IMR-90 (cell line): ENCODE measurements around the gene DICER1.

Experiments
- BHLHE40 ChIP-seq: fragments of 150-350 bp; IDR thresholded peaks from 2 replicates; pipeline ENCODE4 v1.6.1; 2016; ENCODE audit warnings: mild to moderate bottlenecking, low read depth, low read length
- CEBPB ChIP-seq: IDR thresholded peaks from 2 replicates; pipeline ENCODE4 v1.6.1; 2012; ENCODE audit warnings: low read depth, low read length, improper control_type of control experiment
- CTCF ChIP-seq: conservative IDR thresholded peaks from 2 replicates; pipeline ENCODE4 v1.5.1; 2012; ENCODE audit warnings: mild to moderate bottlenecking, low read depth, low read length, improper control_type of control experiment
- ELK1 ChIP-seq: fragments of 150-350 bp; IDR thresholded peaks from 2 replicates; pipeline ENCODE4 v1.6.1; 2016; ENCODE audit warnings: low read depth, mild to moderate bottlenecking, low read length, moderate library complexity, borderline replicate concordance
- MXI1 ChIP-seq: IDR thresholded peaks from 2 replicates; pipeline ENCODE4 v1.6.1; 2012; ENCODE audit warnings: low read depth, mild to moderate bottlenecking, low read length, moderate library complexity, borderline replicate concordance
- POLR2A ChIP-seq: IDR thresholded peaks from 2 replicates; pipeline ENCODE4 v1.6.1; 2012; ENCODE audit warnings: mild to moderate bottlenecking, low read depth, low read length
- RAD21 ChIP-seq: IDR thresholded peaks from 2 replicates; pipeline ENCODE4 v1.6.1; 2012; ENCODE audit warnings: low read length, improper control_type of control experiment
- RCOR1 ChIP-seq: IDR thresholded peaks from 2 replicates; pipeline ENCODE4 v1.6.1; 2012; ENCODE audit warnings: mild to moderate bottlenecking, low read length, improper control_type of control experiment; ENCODE audit not compliant: insufficient replicate concordance
- SMC3 ChIP-seq: fragments of 150-350 bp; IDR thresholded peaks from 2 replicates; pipeline ENCODE4 v1.6.1; 2016; ENCODE audit warnings: low read depth, mild to moderate bottlenecking, antibody characterized with exemption, low read length, moderate library complexity
- USF2 ChIP-seq: fragments of 150-350 bp; IDR thresholded peaks from 2 replicates; pipeline ENCODE4 v1.6.1; 2017; ENCODE audit warnings: mild to moderate bottlenecking, antibody characterized with exemption, low read length, low read depth

DNA sequence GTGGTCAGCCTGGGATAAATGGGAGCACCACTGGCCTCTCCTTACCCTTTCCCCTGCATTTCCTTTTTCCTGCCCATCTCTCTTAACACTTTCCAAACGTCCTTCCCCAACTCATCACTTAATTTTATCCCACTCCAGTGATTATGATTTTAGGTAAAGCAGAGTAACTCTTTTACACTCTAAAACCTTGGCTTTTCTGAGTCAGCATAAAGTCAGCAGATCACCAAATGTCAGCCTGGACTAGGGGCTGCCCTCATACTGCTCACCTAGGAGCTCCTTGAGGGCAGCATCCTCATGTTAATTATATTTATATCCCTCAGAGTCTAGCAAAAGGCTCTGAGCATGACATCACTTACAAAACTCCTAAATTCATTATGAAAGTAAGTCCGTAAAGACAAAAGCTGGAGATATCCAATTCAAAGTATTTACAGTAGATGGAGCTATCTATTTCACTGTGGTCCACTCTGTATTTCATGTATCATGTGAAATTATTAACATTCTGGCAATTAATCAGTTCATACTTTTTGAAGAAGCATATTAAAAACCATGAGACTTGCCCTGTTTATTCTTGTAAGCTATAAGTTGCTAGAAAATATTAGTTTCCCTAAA, 17.0 kb upstream of the DICER1 start:
- TF ChIP-seq CTCF = no peak
- no peak for TF ChIP-seq RAD21
- no peak for TF ChIP-seq SMC3
- no peak for TF ChIP-seq POLR2A
- no peak for TF ChIP-seq BHLHE40
- TF ChIP-seq CEBPB = no peak
- TF ChIP-seq USF2 = no peak
- TF ChIP-seq MXI1 = no peak
- no peak for TF ChIP-seq RCOR1
- TF ChIP-seq ELK1 = no peak
